Activated CD4-positive, alpha-beta T cell treated with anti-CD3 and anti-CD28 coated beads, Interleukin-2, Interleukin-6, amounts not matched to agents 100 ng/mL and 50 ng/mL, durations not matched to agents 16 hours and 8 hours (primary cell): ENCODE data around the gene SKOR2.
"Not testable (repeated sequence)": the region's sequence is repeated elsewhere in the genome, so short reads cannot be mapped to it uniquely, and the experiment has no call there.

Experiments
- DNase-seq: peaks from one replicate; pipeline ENCODE4 v3.0.0-alpha.2; 2020

The SKOR2 gene

GRCh38 chr18:47195961-47196360 lies 55.5 kb downstream of the SKOR2 start:
- DNase-seq = not testable (repeated sequence)

- peak; percentile 7 for DNase-seq
Measured at GRCh38 chr18:47191961-47192360, 59.5 kb downstream of the SKOR2 start.

GRCh38 chr18:47187721-47188120 lies 63.7 kb downstream of the SKOR2 start:
- no peak for DNase-seq

GRCh38 chr18:47184419-47185050 lies 66.9 kb downstream of the SKOR2 start:
- peak; percentile 30 for DNase-seq

- DNase-seq = not testable (repeated sequence)
Measured at GRCh38 chr18:47182156-47182555, 69.3 kb downstream of the SKOR2 start.

- no peak for DNase-seq
Measured at GRCh38 chr18:47180765-47181164, 70.7 kb downstream of the SKOR2 start.

GRCh38 chr18:47179520-47179919 lies 71.9 kb downstream of the SKOR2 start:
- DNase-seq = no peak

GRCh38 chr18:47175898-47176575 lies 75.4 kb downstream of the SKOR2 start, which contains the start of gene IER3IP1:
TSS of gene IER3IP1 (minus strand) at chr18:47176364. CDS start at chr18:47176277, 87 bp downstream.
- peak; percentile 93 for DNase-seq

GRCh38 chr18:47175283-47175897 lies 76.1 kb downstream of the SKOR2 start:
- no peak for DNase-seq

- no peak for DNase-seq
Measured at GRCh38 chr18:47174545-47175116, 76.8 kb downstream of the SKOR2 start.

GRCh38 chr18:47172476-47172875 lies 79.0 kb downstream of the SKOR2 start:
- no peak for DNase-seq

GRCh38 chr18:47168913-47169312 lies 82.5 kb downstream of the SKOR2 start:
- DNase-seq = no peak

- no peak for DNase-seq
Measured at GRCh38 chr18:47168509-47168908, 83.0 kb downstream of the SKOR2 start.

GRCh38 chr18:47166294-47166693 lies 85.2 kb downstream of the SKOR2 start:
- no peak for DNase-seq

GRCh38 chr18:47163241-47163640 lies 88.2 kb downstream of the SKOR2 start:
- peak; percentile 53 for DNase-seq

- DNase-seq = no peak
Measured at GRCh38 chr18:47160256-47160655, 91.2 kb downstream of the SKOR2 start.

- DNase-seq = not testable (repeated sequence)
Measured at GRCh38 chr18:47158404-47158803, 93.1 kb downstream of the SKOR2 start.
